ENCODE results near the gene MSANTD7. TPM values are rescaled to one million over a fixed set of nuclear protein-coding genes. Genes with fewer than 3 reads are reported as not detected.

MSANTD7 gene
- total and polyA plus RNA-seq, 9 of the 15 experiments (the other 6 are each of a cell fraction or from before 2014, with no cell fraction given), result 5.2 to 27.3 (median 23.6) TPM

GRCh38 chr10:14833106-14833505 lies 5.0 kb upstream of the MSANTD7 start:
- H3K27me3 ChIP-seq (ENCODE audit: control insufficient read depth in 2 of 2, insufficient read depth in 2 of 2, low read length in 2 of 2), result no peaks in the 10 kb centered on the region
- H3K4me3 ChIP-seq, result no peak overlapping the region
- H3K79me2 ChIP-seq (ENCODE audit: control insufficient read depth, insufficient read depth, low read length), result peaks cover 13% of the 10 kb centered on the region
- H3K4me1 ChIP-seq (replicated peaks in 1 of 2; ENCODE audit: control insufficient read depth in 2 of 2, insufficient read depth in 2 of 2, low read length in 2 of 2), result peaks cover 0 to 7% of the 10 kb centered on the region in 2 experiments; a peak in 1 of 5 replicates
- no peaks in the 10 kb centered on the region for H3K9me1 ChIP-seq (ENCODE audit: control insufficient read depth, insufficient read depth, low read length)
- in situ Hi-C loops (cut with MboI) (no loop called here), intact Hi-C loops (cut with micrococcal nuclease) (no loop called here)
- TF ChIP-seq ZNF134 (CRISPR knock-in tag; conservative IDR thresholded peaks at IDR 0.05) (peak; percentile 91), ARID4B (CRISPR knock-in tag; IDR thresholded peaks at IDR 0.05) (no peak), BRF2 (IDR thresholded peaks at IDR 0.05; ENCODE audit: borderline replicate concordance, insufficient read depth, insufficient read length) (no peak), ZNF282 (CRISPR knock-in tag; IDR thresholded peaks at IDR 0.05) (no peak)
- FAIRE-seq, result no peak
- H2AFZ ChIP-seq (ENCODE audit: low read depth, low read length), result no peak overlapping the region
- WGBS (ENCODE audit: insufficient coverage, low coverage, missing lambda C conversion rate), result 43% methylated on average over 3 of the region's 3 CpGs
- ATAC-seq, result no peak
- CTCF ChIA-PET (ENCODE audit: low intra/inter-chr PET ratio), result no interaction called here
- no peak overlapping the region for H3K4me2 ChIP-seq (ENCODE audit: insufficient read depth, low read length)
- H3K9ac ChIP-seq (ENCODE audit: insufficient read depth in 1 of 2, low read depth in 2 of 2, low read length in 2 of 2), result no peak overlapping the region
- no peak for DNase-seq (ENCODE audit: extremely low read depth in 1 of 4, low spot score in 3 of 4)
- H3K27ac ChIP-seq (ENCODE audit: extremely low read depth, low read depth, low read length), result no peak overlapping the region
- BruUV-seq (replicated peaks), result no TSS peak
- no peaks in the 10 kb centered on the region; the same call in 2 of the 3 replicates for H3K36me3 ChIP-seq (ENCODE audit: control insufficient read depth, insufficient read depth, low read length)
- no peaks in the 10 kb centered on the region for H3K9me3 ChIP-seq (replicated peaks; ENCODE audit: control insufficient read depth, insufficient read depth, low read depth, low read length)
- no peaks in the 10 kb centered on the region for H4K20me1 ChIP-seq (replicated peaks; ENCODE audit: control insufficient read depth, insufficient read depth, low read length)
- POLR2A ChIA-PET, result no interaction called here

Measured in K562 (cell line).